ENCODE data around the gene MAP3K3.

MAP3K3 gene

GRCh38 chr17:63699638-63700527 is 77.7 kb downstream of the MAP3K3 start, which contains the start of gene LIMD2:
LIMD2 (minus strand) TSS chr17:63700125; CDS start chr17:63699298, 827 bp downstream.
- Histone ChIP-seq H3K79me2 (ENCODE audit: control insufficient read depth, low read length) (peaks cover 70% of the 10 kb centered on the region), H3K4me1 (ENCODE audit: control insufficient read depth, low read length) (peaks cover 80% of the 10 kb centered on the region), H3K36me3 (ENCODE audit: control insufficient read depth, low read length) (peaks cover 76% of the 10 kb centered on the region), H3K27me3 (ENCODE audit: control insufficient read depth, low read length) (no peaks in the 10 kb centered on the region), H3K9me2 (replicated peaks; ENCODE audit: control insufficient read depth, low read length) (no peaks in the 10 kb centered on the region), H3K9me3 (ENCODE audit: control insufficient read depth, insufficient read depth, low read length) (no peaks in the 10 kb centered on the region), H4K20me1 (ENCODE audit: control insufficient read depth, insufficient read depth, low read depth, low read length) (peaks cover 5% of the 10 kb centered on the region), H3F3A (ENCODE audit: control insufficient read depth, insufficient read depth) (peaks cover 32% of the 10 kb centered on the region), H3K27ac (ENCODE audit: low read depth, low read length) (peak within 1 kb of the TSS; percentile 94), H3K4me2 (ENCODE audit: low read length) (peak within 1 kb of the TSS; percentile 100), H3K4me3 (ENCODE audit: low read length) (peak within 1 kb of the TSS; percentile 95)
- TF ChIP-seq, protein P1, sequence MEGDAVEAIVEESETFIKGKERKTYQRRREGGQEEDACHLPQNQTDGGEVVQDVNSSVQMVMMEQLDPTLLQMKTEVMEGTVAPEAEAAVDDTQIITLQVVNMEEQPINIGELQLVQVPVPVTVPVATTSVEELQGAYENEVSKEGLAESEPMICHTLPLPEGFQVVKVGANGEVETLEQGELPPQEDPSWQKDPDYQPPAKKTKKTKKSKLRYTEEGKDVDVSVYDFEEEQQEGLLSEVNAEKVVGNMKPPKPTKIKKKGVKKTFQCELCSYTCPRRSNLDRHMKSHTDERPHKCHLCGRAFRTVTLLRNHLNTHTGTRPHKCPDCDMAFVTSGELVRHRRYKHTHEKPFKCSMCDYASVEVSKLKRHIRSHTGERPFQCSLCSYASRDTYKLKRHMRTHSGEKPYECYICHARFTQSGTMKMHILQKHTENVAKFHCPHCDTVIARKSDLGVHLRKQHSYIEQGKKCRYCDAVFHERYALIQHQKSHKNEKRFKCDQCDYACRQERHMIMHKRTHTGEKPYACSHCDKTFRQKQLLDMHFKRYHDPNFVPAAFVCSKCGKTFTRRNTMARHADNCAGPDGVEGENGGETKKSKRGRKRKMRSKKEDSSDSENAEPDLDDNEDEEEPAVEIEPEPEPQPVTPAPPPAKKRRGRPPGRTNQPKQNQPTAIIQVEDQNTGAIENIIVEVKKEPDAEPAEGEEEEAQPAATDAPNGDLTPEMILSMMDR (IDR thresholded peaks at IDR 0.05; ENCODE audit: low read depth, low read length, poor library complexity, severe bottlenecking): no peak
- no peak for TF ChIP-seq EZH2phosphoT487 (IDR thresholded peaks at IDR 0.05; ENCODE audit: borderline replicate concordance, low read length)

DNA sequence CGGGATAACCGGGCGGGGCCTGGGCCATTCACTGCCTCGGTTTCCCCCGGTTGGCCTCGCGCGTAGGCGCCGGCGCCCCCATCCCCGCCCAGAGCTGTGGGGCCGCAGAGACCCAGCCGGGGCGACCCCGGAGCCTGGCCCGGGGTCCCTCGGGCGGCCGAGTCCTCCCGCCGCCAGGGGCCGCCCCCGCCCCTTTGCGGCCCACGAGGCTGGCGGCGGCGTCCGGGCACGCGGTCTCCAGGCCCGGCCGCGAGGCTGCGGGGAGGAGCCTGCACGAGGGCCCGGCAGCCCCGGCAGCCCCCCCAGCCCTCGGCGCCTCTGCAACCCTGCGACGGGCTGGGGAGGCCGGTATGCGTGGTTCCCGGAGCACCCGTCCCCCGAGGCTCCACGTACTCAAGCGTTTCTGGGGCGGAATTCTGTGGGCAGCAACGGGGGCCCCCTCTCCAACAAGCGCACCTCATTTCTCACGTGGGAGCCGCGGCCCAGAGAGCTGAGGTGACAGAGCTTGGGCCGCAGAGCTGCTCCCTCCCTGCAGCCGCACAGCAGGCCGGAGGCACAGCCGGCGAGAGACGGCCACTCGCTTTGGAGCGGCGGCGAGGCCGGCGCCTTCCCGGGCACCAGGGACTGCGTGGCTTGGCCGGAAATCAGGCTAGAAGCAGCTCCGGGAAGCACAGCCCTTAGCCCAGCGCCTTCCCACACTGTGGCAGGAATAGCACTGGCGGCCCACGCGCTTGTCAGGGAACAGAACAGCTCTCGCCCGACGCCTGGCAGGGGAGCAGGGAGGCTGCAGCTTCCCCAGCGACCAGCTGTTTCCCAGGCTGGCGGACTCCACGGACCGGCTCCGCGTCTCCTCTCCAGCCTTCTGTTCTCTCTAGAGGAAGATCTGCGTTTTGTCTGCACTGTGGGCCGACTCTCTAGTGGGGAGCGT is 78.6 kb downstream of the MAP3K3 start:
- Histone ChIP-seq H3K9me2 (replicated peaks; ENCODE audit: control insufficient read depth, low read length) (no peaks in the 10 kb centered on the region), H3F3A (ENCODE audit: control insufficient read depth, insufficient read depth) (peaks cover 29% of the 10 kb centered on the region), H3K27me3 (ENCODE audit: control insufficient read depth, low read length) (no peaks in the 10 kb centered on the region), H3K36me3 (ENCODE audit: control insufficient read depth, low read length) (peaks cover 78% of the 10 kb centered on the region), H3K4me1 (ENCODE audit: control insufficient read depth, low read length) (peaks cover 80% of the 10 kb centered on the region), H4K20me1 (ENCODE audit: control insufficient read depth, insufficient read depth, low read depth, low read length) (peaks cover 5% of the 10 kb centered on the region), H3K4me2 (ENCODE audit: low read length) (peak overlapping the region; percentile 100), H3K79me2 (ENCODE audit: control insufficient read depth, low read length) (peaks cover 70% of the 10 kb centered on the region), H3K4me3 (ENCODE audit: low read length) (peak overlapping the region; percentile 95), H3K9me3 (ENCODE audit: control insufficient read depth, insufficient read depth, low read length) (no peaks in the 10 kb centered on the region), H3K27ac (ENCODE audit: low read depth, low read length) (peak overlapping the region; percentile 94)
- TF ChIP-seq EZH2phosphoT487 (IDR thresholded peaks at IDR 0.05; ENCODE audit: borderline replicate concordance, low read length): no peak
- TF ChIP-seq, protein P1 (IDR thresholded peaks at IDR 0.05; ENCODE audit: low read depth, low read length, poor library complexity, severe bottlenecking): peak; percentile 23

DNA sequence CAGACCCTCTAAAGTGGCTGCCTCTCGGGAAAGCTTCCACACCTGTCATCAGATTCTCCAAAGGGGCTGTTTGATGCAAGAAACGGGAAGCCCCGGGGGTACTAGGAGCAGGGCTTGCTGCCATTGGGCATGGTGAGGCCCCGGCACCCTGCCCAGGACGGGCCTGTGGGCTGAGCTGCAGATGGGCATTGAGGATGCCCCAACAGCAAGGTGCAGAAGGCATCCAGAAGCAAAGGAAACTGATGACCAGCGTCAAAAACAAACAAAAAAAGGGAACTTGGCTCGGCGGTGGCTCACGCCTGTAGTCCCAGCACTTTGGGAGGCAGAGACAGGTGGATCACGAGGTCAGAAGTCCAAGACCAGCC is 79.2 kb downstream of the MAP3K3 start:
- peaks cover 78% of the 10 kb centered on the region for H3K36me3 ChIP-seq (ENCODE audit: control insufficient read depth, low read length)
- H3K4me2 ChIP-seq (ENCODE audit: low read length): peak overlapping the region; percentile 100
- no peaks in the 10 kb centered on the region for H3K27me3 ChIP-seq (ENCODE audit: control insufficient read depth, low read length)
- no peaks in the 10 kb centered on the region for H3K9me2 ChIP-seq (replicated peaks; ENCODE audit: control insufficient read depth, low read length)
- TF ChIP-seq, protein P1 (IDR thresholded peaks at IDR 0.05; ENCODE audit: low read depth, low read length, poor library complexity, severe bottlenecking): no peak
- no peak for TF ChIP-seq EZH2phosphoT487 (IDR thresholded peaks at IDR 0.05; ENCODE audit: borderline replicate concordance, low read length)
- H3F3A ChIP-seq (ENCODE audit: control insufficient read depth, insufficient read depth): peaks cover 23% of the 10 kb centered on the region
- H3K4me1 ChIP-seq (ENCODE audit: control insufficient read depth, low read length): peaks cover 80% of the 10 kb centered on the region
- peaks cover 5% of the 10 kb centered on the region for H4K20me1 ChIP-seq (ENCODE audit: control insufficient read depth, insufficient read depth, low read depth, low read length)
- H3K27ac ChIP-seq (ENCODE audit: low read depth, low read length): peak overlapping the region; percentile 94
- H3K79me2 ChIP-seq (ENCODE audit: control insufficient read depth, low read length): peaks cover 67% of the 10 kb centered on the region
- no peaks in the 10 kb centered on the region for H3K9me3 ChIP-seq (ENCODE audit: control insufficient read depth, insufficient read depth, low read length)
- H3K4me3 ChIP-seq (ENCODE audit: low read length): peak overlapping the region; percentile 95

Data from DOHH2 (cell line).